ENCODE results near the gene PAPPA. TPM values are rescaled to one million over a fixed set of nuclear protein-coding genes. Genes with fewer than 3 reads are reported as not detected.

The PAPPA gene
- total RNA-seq, 3 donors from 2014 or later, result 0.61 to 2.5 (median 1.9) TPM

GRCh38 chr9:116262448-116262847 lies 108.9 kb downstream of the PAPPA start:
- TF ChIP-seq, protein P1, sequence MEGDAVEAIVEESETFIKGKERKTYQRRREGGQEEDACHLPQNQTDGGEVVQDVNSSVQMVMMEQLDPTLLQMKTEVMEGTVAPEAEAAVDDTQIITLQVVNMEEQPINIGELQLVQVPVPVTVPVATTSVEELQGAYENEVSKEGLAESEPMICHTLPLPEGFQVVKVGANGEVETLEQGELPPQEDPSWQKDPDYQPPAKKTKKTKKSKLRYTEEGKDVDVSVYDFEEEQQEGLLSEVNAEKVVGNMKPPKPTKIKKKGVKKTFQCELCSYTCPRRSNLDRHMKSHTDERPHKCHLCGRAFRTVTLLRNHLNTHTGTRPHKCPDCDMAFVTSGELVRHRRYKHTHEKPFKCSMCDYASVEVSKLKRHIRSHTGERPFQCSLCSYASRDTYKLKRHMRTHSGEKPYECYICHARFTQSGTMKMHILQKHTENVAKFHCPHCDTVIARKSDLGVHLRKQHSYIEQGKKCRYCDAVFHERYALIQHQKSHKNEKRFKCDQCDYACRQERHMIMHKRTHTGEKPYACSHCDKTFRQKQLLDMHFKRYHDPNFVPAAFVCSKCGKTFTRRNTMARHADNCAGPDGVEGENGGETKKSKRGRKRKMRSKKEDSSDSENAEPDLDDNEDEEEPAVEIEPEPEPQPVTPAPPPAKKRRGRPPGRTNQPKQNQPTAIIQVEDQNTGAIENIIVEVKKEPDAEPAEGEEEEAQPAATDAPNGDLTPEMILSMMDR (IDR thresholded peaks at IDR 0.05), result no peak
- Histone ChIP-seq H3K4me1 (ENCODE audit: low read depth) (no peaks in the 10 kb centered on the region), H3K36me3 (ENCODE audit: low read depth) (no peaks in the 10 kb centered on the region), H3K4me3 (no peak overlapping the region), H3K9me3 (no peaks in the 10 kb centered on the region)
- no peak for DNase-seq
- intact Hi-C loops (cut with DNase I, micrococcal nuclease), result no loop called here
- no peak for ATAC-seq

- Histone ChIP-seq H3K4me3 (no peak overlapping the region), H3K9me3 (no peaks in the 10 kb centered on the region), H3K4me1 (ENCODE audit: low read depth) (no peaks in the 10 kb centered on the region), H3K36me3 (ENCODE audit: low read depth) (no peaks in the 10 kb centered on the region)
- TF ChIP-seq, protein P1 (IDR thresholded peaks at IDR 0.05), result no peak
- DNase-seq (no peak), ATAC-seq (no peak)
- intact Hi-C loops (cut with DNase I, micrococcal nuclease), result no loop called here
Measured at GRCh38 chr9:116264361-116264760, 110.8 kb downstream of the PAPPA start.

- DNase-seq (no peak), ATAC-seq (no peak)
- Histone ChIP-seq H3K9me3 (no peaks in the 10 kb centered on the region), H3K4me3 (no peak overlapping the region), H3K36me3 (ENCODE audit: low read depth) (no peaks in the 10 kb centered on the region), H3K4me1 (ENCODE audit: low read depth) (no peaks in the 10 kb centered on the region)
- TF ChIP-seq, protein P1 (IDR thresholded peaks at IDR 0.05), result no peak
- intact Hi-C loops (cut with DNase I, micrococcal nuclease), result no loop called here
Measured at GRCh38 chr9:116267021-116267420, 113.4 kb downstream of the PAPPA start.

DNA sequence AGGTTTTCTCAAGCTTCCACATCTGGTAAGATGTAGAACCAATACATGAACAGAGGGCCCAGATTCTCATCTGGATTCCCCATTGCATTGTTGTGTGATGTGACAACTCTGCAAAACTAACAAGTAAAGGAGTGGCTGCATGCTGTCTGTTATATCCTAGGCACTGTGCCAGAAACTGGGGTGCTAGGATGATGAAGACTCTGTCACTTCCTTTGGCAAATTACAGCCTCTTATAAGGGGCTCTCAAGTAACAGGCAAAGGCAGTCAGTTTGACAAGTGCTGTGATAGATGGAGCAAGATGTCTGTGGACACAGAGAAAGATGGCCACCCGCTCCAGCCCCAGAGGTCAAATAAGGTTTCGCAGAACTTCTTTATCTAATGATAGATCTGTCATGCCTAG lies 115.7 kb downstream of the PAPPA start:
- Histone ChIP-seq H3K9me3 (no peaks in the 10 kb centered on the region), H3K4me3 (no peak overlapping the region), H3K4me1 (ENCODE audit: low read depth) (no peaks in the 10 kb centered on the region), H3K36me3 (ENCODE audit: low read depth) (no peaks in the 10 kb centered on the region)
- DNase-seq (no peak), ATAC-seq (no peak)
- intact Hi-C loops (cut with DNase I, micrococcal nuclease), result no loop called here
- TF ChIP-seq, protein P1 (IDR thresholded peaks at IDR 0.05), result no peak

DNA sequence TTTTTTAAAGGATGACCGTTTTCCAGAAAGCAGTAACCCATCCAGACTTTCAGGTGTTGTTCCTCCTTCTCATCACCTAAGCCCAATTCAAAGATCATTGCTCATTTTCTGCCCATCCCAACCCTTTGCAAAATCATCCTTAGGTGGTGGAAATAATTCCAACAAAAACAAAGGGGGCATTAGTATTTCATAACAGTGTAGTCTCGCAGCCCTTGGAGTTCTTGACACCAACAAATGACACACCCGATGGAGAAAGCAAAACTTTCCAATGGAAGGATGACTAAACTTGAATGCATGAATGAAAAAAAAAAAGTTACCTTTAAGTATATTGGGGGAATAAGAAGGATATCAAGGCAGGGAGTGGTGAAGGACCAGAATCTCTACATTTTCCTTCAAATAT lies 117.0 kb downstream of the PAPPA start:
- H3K4me1 ChIP-seq (ENCODE audit: low read depth), result no peaks in the 10 kb centered on the region
- H3K36me3 ChIP-seq (ENCODE audit: low read depth), result no peaks in the 10 kb centered on the region
- DNase-seq, result no peak
- TF ChIP-seq, protein P1 (IDR thresholded peaks at IDR 0.05), result no peak
- no peaks in the 10 kb centered on the region for H3K9me3 ChIP-seq
- H3K4me3 ChIP-seq, result no peak overlapping the region
- intact Hi-C loops (cut with DNase I, micrococcal nuclease), result no loop called here
- no peak for ATAC-seq

DNA sequence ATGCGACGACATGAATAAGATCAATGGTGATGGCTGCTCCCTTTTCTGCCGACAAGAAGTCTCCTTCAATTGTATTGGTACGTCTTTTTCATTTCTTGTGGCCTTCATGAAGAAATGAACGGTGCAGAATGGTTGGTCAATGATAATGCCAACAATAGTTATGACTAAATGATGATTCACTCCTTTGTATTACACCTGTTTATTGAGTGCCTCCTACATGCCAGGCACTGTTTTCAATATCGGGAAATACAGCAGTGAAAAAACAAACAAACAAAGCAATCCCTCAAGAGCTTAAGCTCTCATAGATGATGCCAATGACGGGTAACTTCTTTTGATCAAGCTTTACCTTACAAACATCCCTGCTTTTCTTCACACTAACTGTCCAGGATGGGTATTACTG lies 117.7 kb downstream of the PAPPA start:
- Histone ChIP-seq H3K4me1 (ENCODE audit: low read depth) (no peaks in the 10 kb centered on the region), H3K9me3 (no peaks in the 10 kb centered on the region), H3K4me3 (no peak overlapping the region), H3K36me3 (ENCODE audit: low read depth) (no peaks in the 10 kb centered on the region)
- TF ChIP-seq, protein P1 (IDR thresholded peaks at IDR 0.05), result no peak
- ATAC-seq (no peak), DNase-seq (no peak)
- intact Hi-C loops (cut with DNase I, micrococcal nuclease), result no loop called here
